K562 (cell line): ENCODE measurements around the gene LIPN. TPM values are rescaled to one million over a fixed set of nuclear protein-coding genes. Genes with fewer than 3 reads are reported as not detected.

Source experiments
- ATAC-seq: fragments of 200-7000 bp; cut with Tn5 transposase; 3 replicates; pipeline ENCODE4 v1.9.1; 2020; ENCODE audit warnings: moderate library complexity
- BruUV-seq: library from RNA; stranded (reverse); fragments of 400-500 nt; replicated peaks from 2 replicates; lab custom pipeline; 2021; lab: Mats Ljungman, UMichigan
- CTCF ChIA-PET: fragments of 300-600 bp; formaldehyde crosslinking; extraction: SDS; loops from one replicate; lab custom pipeline; 2021; ENCODE audit warnings: low intra/inter-chr PET ratio; lab: Yijun Ruan, JAX
- POLR2A ChIA-PET: fragments of 300-600, 350-650 bp; sonication (Branson Sonifier 250); formaldehyde crosslinking; extraction: SDS; loops from one replicate; lab custom pipeline; 2021; ENCODE audit warnings: antibody characterized with exemption, inconsistent platforms; lab: Yijun Ruan, JAX
- DNase-seq, 4 experiments: peaks; one replicate each; pipeline versions ENCODE4 v3.0.0 to v3.0.0-alpha.2; 2011 to 2018; ENCODE audit warnings: low spot score in 3 of 4, mixed read lengths in 3 of 4; ENCODE audit errors: extremely low read depth in 1 of 4
- FAIRE-seq: peaks from 2 replicates; lab custom pipeline; 2011; peaks lifted over from hg19 to GRCh38; lab: Jason Lieb, UNC
- H2AFZ ChIP-seq: 2 replicates; pipeline ENCODE4 v1.6.0; 2011; ENCODE audit warnings: low read depth, low read length, control low read depth, inconsistent platforms
- H3K27ac ChIP-seq: fragments of 200-600 bp; 3 replicates; pipeline ENCODE4 v1.8.0; 2011; ENCODE audit warnings: low read depth, mild to moderate bottlenecking, control low read depth, inconsistent platforms, low read length, moderate library complexity, mixed read lengths; ENCODE audit errors: extremely low read depth
- H3K27me3 ChIP-seq, 2 experiments: fragments of 300-600 bp in 1 of 2; 2 replicates in 1 of 2; 3 replicates in 1 of 2; pipeline versions ENCODE4 v1.6.0 to v1.8.0; 2011; ENCODE audit warnings: inconsistent platforms in 2 of 2, low read length in 2 of 2, mild to moderate bottlenecking in 1 of 2, mixed read lengths in 1 of 2, moderate library complexity in 1 of 2; ENCODE audit not compliant: control insufficient read depth in 2 of 2, insufficient read depth in 2 of 2
- H3K36me3 ChIP-seq: fragments of 300-600 bp; 3 replicates; pipeline ENCODE4 v1.8.0; 2011; ENCODE audit warnings: mild to moderate bottlenecking, low read length, inconsistent platforms; ENCODE audit not compliant: control insufficient read depth, insufficient read depth
- H3K4me1 ChIP-seq, 2 experiments: fragments of 200-600 bp in 1 of 2; replicated peaks in 1 of 2; 2 replicates in 1 of 2; 3 replicates in 1 of 2; pipeline versions ENCODE4 v1.5.1 to v1.8.0; 2011; ENCODE audit warnings: inconsistent platforms in 2 of 2, low read length in 2 of 2, mild to moderate bottlenecking in 1 of 2, mixed read lengths in 1 of 2, moderate library complexity in 1 of 2; ENCODE audit not compliant: control insufficient read depth in 2 of 2, insufficient read depth in 2 of 2
- H3K4me2 ChIP-seq: 2 replicates; pipeline ENCODE4 v1.6.1; 2011; ENCODE audit warnings: low read length, control low read depth, inconsistent platforms, mixed read lengths; ENCODE audit not compliant: insufficient read depth
- H3K4me3 ChIP-seq: fragments of 200-600 bp; sonication (generic), shearing (Covaris generic); 2 replicates; pipeline ENCODE4 v1.5.1; 2016; ENCODE audit warnings: control low read depth, inconsistent platforms
- H3K79me2 ChIP-seq: fragments of 200-600 bp; 3 replicates; pipeline ENCODE4 v1.8.0; 2011; ENCODE audit warnings: low read length, inconsistent platforms; ENCODE audit not compliant: control insufficient read depth, insufficient read depth
- H3K9ac ChIP-seq, 2 experiments: 2 replicates each; pipeline versions ENCODE4 v1.6.0 to v1.6.1; 2011; ENCODE audit warnings: low read depth in 2 of 2, low read length in 2 of 2, control low read depth in 1 of 2, inconsistent platforms in 1 of 2, mild to moderate bottlenecking in 1 of 2, mixed read lengths in 1 of 2; ENCODE audit not compliant: insufficient read depth in 1 of 2
- H3K9me1 ChIP-seq: one replicate; pipeline ENCODE4 v1.6.0; 2011; ENCODE audit warnings: inconsistent platforms, mild to moderate bottlenecking, low read length, moderate library complexity; ENCODE audit not compliant: control insufficient read depth, insufficient read depth
- H3K9me3 ChIP-seq: replicated peaks from 2 replicates; pipeline ENCODE4 v1.5.1; 2011; ENCODE audit warnings: low read depth, low read length, inconsistent platforms; ENCODE audit not compliant: control insufficient read depth, insufficient read depth
- H4K20me1 ChIP-seq: replicated peaks from 2 replicates; pipeline ENCODE4 v1.6.1; 2011; ENCODE audit warnings: low read length, inconsistent platforms, mixed read lengths; ENCODE audit not compliant: control insufficient read depth, insufficient read depth
- BRF2 ChIP-seq: IDR thresholded peaks from 3 replicates; pipeline ENCODE4 v1.6.1; 2011; ENCODE audit warnings: borderline replicate concordance, mild to moderate bottlenecking; ENCODE audit not compliant: insufficient read length, insufficient read depth
- NFRKB ChIP-seq: fragments of 450-650 bp; IDR thresholded peaks from 2 replicates; pipeline ENCODE4 v1.6.1; 2016; ENCODE audit warnings: low read depth
- PCBP2 ChIP-seq: fragments of 200-400 bp; formaldehyde crosslinking; IDR thresholded peaks from 2 replicates; pipeline ENCODE4 v1.6.1; 2018; ENCODE audit warnings: low read length, low read depth, mild to moderate bottlenecking, moderate library complexity; ENCODE audit not compliant: poor library complexity, severe bottlenecking
- SNRNP70 ChIP-seq: fragments of 200-400 bp; formaldehyde crosslinking; optimal IDR thresholded peaks from 2 replicates; pipeline ENCODE3; 2017; ENCODE audit warnings: low read depth, low read length
- WGBS: fragments of 100-300 bp; shearing (Covaris generic); methylation state at CpG from one replicate; pipeline ENCODE4 v1.1.6; 2016; ENCODE audit warnings: low coverage, mixed read lengths; ENCODE audit not compliant: insufficient coverage; ENCODE audit errors: missing lambda C conversion rate; 5-methylcytosine and 5-hydroxymethylcytosine counted together
- in situ Hi-C: fragments of 300-500 bp; cut with MboI; formaldehyde crosslinking; loops from 4 replicates; pipeline ENCODE4 v1.15.0; 2018; ENCODE audit warnings: inconsistent platforms, mixed read lengths
- intact Hi-C: fragments of 100-400 bp; cut with micrococcal nuclease; formaldehyde crosslinking; loops from 2 replicates; pipeline ENCODE4 v1.14.2; 2022
- polyA plus RNA-seq, 8 experiments: library from polyadenylated mRNA; depleted of rRNA in 4 of 8; stranded (reverse) in 5 of 8; unstranded in 3 of 8; fragments of >200 nt; fragmentation: Nextera tagmentation in 2 of 8; fragmentation: Illumina TruSeq in 1 of 8; extraction: Ambion mirVana in 2 of 8; extraction: Trizol in 1 of 8; gene quantifications; 2 replicates each; pipeline versions ENCODE4 v1.2.1 to v1.2.3, GENCODE V29; 2011 to 2014; ENCODE audit warnings: inconsistent platforms in 1 of 8, missing spikeins in 1 of 8
- total RNA-seq, 7 experiments: library from RNA; depleted of rRNA in 6 of 7; stranded (reverse); fragments of >200 nt in 6 of 7; fragmentation: Illumina TruSeq in 2 of 7; extraction: Trizol in 2 of 7; gene quantifications; 2 replicates each; pipeline versions ENCODE4 v1.2.1 to v1.2.3, GENCODE V29; 2011 to 2021; ENCODE audit warnings: low replicate concordance in 1 of 7
- TF ChIP-seq, protein P1 (sequence below): fragments of 450-650 bp; IDR thresholded peaks from 2 replicates; pipeline ENCODE4 v1.6.1; 2016
- TF ChIP-seq, protein P2 (sequence below): sonication (generic); formaldehyde crosslinking; IDR thresholded peaks from 2 replicates; pipeline ENCODE4 v1.9.0; 2022; ENCODE audit warnings: mild to moderate bottlenecking, missing genetic modification reagents
- TF ChIP-seq, protein P3 (sequence below): fragments of 200-800 bp; sonication (Bioruptor generic); IDR thresholded peaks from 2 replicates; pipeline ENCODE4 v1.6.1; 2017; ENCODE audit warnings: missing genetic modification characterization, missing compliant biosample characterization
- TF ChIP-seq, protein P4 (sequence below): IDR thresholded peaks from 3 replicates; pipeline ENCODE4 v1.6.1; 2011; ENCODE audit warnings: borderline replicate concordance, mild to moderate bottlenecking, moderate library complexity; ENCODE audit not compliant: insufficient read length; ENCODE audit errors: extremely low read depth

LIPN gene
- total and polyA plus RNA-seq, 9 of the 15 experiments (the other 6 are each of a cell fraction or from before 2014, with no cell fraction given) = not detected

DNA sequence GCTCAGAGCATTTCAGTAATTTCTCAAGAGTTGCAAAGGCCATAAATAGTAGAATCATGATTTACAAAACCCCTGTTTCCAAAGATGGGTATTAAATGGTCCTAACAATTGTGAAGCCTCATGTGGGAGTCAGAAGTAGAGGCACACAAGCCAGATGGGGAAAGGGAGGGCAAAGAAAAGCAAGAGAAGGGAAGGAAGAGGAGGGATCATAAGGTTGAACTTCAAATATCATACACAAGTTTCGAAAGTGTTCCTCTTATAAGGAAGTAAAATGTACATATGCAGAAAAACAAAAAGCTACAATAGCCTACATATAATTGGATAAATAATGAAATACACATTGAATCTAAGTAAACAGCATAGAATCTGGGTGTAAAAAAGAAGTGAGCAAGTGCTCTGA, 6.0 kb downstream of the LIPN start:
- Histone ChIP-seq H3K27me3 (no peaks in the 10 kb centered on the region), H3K9me1 (no peaks in the 10 kb centered on the region), H3K27ac (no peak overlapping the region), H3K79me2 (no peaks in the 10 kb centered on the region), H3K4me3 (no peak overlapping the region), H3K9me3 (no peaks in the 10 kb centered on the region), H3K36me3 (no peaks in the 10 kb centered on the region), H3K4me2 (no peak overlapping the region), H2AFZ (no peak overlapping the region)
- FAIRE-seq (no peak), ATAC-seq (no peak)
- intact Hi-C loops = no loop called here
- CTCF ChIA-PET = no interaction called here
- BruUV-seq = no TSS peak
- TF ChIP-seq, protein P1, sequence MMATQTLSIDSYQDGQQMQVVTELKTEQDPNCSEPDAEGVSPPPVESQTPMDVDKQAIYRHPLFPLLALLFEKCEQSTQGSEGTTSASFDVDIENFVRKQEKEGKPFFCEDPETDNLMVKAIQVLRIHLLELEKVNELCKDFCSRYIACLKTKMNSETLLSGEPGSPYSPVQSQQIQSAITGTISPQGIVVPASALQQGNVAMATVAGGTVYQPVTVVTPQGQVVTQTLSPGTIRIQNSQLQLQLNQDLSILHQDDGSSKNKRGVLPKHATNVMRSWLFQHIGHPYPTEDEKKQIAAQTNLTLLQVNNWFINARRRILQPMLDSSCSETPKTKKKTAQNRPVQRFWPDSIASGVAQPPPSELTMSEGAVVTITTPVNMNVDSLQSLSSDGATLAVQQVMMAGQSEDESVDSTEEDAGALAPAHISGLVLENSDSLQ = no peak
- TF ChIP-seq, protein P2, sequence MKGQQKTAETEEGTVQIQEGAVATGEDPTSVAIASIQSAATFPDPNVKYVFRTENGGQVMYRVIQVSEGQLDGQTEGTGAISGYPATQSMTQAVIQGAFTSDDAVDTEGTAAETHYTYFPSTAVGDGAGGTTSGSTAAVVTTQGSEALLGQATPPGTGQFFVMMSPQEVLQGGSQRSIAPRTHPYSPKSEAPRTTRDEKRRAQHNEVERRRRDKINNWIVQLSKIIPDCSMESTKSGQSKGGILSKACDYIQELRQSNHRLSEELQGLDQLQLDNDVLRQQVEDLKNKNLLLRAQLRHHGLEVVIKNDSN (CRISPR knock-in tag) = no peak
- TF ChIP-seq NFRKB (no peak), BRF2 (no peak), PCBP2 (no peak), SNRNP70 (no peak)
- TF ChIP-seq, protein P3, sequence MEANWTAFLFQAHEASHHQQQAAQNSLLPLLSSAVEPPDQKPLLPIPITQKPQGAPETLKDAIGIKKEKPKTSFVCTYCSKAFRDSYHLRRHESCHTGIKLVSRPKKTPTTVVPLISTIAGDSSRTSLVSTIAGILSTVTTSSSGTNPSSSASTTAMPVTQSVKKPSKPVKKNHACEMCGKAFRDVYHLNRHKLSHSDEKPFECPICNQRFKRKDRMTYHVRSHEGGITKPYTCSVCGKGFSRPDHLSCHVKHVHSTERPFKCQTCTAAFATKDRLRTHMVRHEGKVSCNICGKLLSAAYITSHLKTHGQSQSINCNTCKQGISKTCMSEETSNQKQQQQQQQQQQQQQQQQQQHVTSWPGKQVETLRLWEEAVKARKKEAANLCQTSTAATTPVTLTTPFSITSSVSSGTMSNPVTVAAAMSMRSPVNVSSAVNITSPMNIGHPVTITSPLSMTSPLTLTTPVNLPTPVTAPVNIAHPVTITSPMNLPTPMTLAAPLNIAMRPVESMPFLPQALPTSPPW = no peak
- TF ChIP-seq, protein P4, sequence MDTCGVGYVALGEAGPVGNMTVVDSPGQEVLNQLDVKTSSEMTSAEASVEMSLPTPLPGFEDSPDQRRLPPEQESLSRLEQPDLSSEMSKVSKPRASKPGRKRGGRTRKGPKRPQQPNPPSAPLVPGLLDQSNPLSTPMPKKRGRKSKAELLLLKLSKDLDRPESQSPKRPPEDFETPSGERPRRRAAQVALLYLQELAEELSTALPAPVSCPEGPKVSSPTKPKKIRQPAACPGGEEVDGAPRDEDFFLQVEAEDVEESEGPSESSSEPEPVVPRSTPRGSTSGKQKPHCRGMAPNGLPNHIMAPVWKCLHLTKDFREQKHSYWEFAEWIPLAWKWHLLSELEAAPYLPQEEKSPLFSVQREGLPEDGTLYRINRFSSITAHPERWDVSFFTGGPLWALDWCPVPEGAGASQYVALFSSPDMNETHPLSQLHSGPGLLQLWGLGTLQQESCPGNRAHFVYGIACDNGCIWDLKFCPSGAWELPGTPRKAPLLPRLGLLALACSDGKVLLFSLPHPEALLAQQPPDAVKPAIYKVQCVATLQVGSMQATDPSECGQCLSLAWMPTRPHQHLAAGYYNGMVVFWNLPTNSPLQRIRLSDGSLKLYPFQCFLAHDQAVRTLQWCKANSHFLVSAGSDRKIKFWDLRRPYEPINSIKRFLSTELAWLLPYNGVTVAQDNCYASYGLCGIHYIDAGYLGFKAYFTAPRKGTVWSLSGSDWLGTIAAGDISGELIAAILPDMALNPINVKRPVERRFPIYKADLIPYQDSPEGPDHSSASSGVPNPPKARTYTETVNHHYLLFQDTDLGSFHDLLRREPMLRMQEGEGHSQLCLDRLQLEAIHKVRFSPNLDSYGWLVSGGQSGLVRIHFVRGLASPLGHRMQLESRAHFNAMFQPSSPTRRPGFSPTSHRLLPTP = no peak
- TF ChIP-seq, all 486 proteins: peak for 0
- POLR2A ChIA-PET = no interaction called here
- Histone ChIP-seq H3K9ac (no peak overlapping the region), H3K4me1 (no peaks in the 10 kb centered on the region), H4K20me1 (no peaks in the 10 kb centered on the region)
- 0% methylated on average over 1 of the region's 1 CpG for WGBS
- no peak for DNase-seq
- in situ Hi-C loops = no loop called here
